Transverse colon (tissue), 4 donors: ENCODE results near the gene ING4. TPM values are rescaled to one million over a fixed set of nuclear protein-coding genes. Genes with fewer than 3 reads are reported as not detected.

Source experiments
- DNase-seq: peaks from one replicate; pipeline ENCODE4 v3.0.0-alpha.2; 2019
- H3K27ac ChIP-seq, 4 donors: fragments of 200-600 bp; sonication (generic); 2 replicates each; pipeline ENCODE4 v1.5.1; 2016 to 2018; ENCODE audit warnings: inconsistent platforms in 4 of 4
- H3K27me3 ChIP-seq: fragments of 200-600 bp; sonication (generic); 2 replicates; pipeline ENCODE4 v1.5.1; 2017; ENCODE audit warnings: inconsistent platforms
- H3K36me3 ChIP-seq, 4 donors: fragments of 200-600 bp; sonication (generic); 2 replicates each; pipeline ENCODE4 v1.5.1; 2017 to 2019; ENCODE audit warnings: inconsistent platforms in 4 of 4
- H3K4me1 ChIP-seq, 4 donors: fragments of 200-600 bp; sonication (generic); 2 replicates each; pipeline ENCODE4 v1.5.1; 2017 to 2020; ENCODE audit warnings: inconsistent platforms in 4 of 4
- H3K4me3 ChIP-seq, 4 donors: fragments of 200-600 bp; sonication (generic); 1 replicate in 1 of 4; 2 replicates in 3 of 4; pipeline versions ENCODE4 v1.5.1 to v1.6.1; 2017 to 2019; ENCODE audit warnings: inconsistent platforms in 4 of 4
- H3K9me3 ChIP-seq, 2 donors: fragments of 200-600 bp; sonication (generic); 2 replicates each; pipeline ENCODE4 v1.5.1; 2017 to 2019; ENCODE audit warnings: inconsistent platforms in 2 of 2
- CTCF ChIP-seq, 5 experiments: fragments of 200-600 bp in 3 of 5; fragments of 450-650 bp in 2 of 5; sonication (generic) in 3 of 5; IDR thresholded peaks; 1 replicate in 2 of 5; 2 replicates in 3 of 5; pipeline ENCODE4 v1.5.1; 2016 to 2017; ENCODE audit warnings: antibody characterized with exemption in 5 of 5, inconsistent platforms in 3 of 5, mild to moderate bottlenecking in 2 of 5, moderate library complexity in 1 of 5
- EP300 ChIP-seq: sonication (generic); formaldehyde crosslinking; IDR thresholded peaks from one replicate; pipeline ENCODE4 v1.6.1; 2017; ENCODE audit warnings: antibody characterized with exemption, low read depth
- POLR2A ChIP-seq: fragments of 450-650 bp; IDR thresholded peaks from one replicate; pipeline ENCODE4 v1.6.1; 2016; ENCODE audit warnings: antibody characterized with exemption, mild to moderate bottlenecking, moderate library complexity
- POLR2AphosphoS5 ChIP-seq, 3 donors: sonication (generic); formaldehyde crosslinking; IDR thresholded peaks; one replicate each; pipeline ENCODE4 v1.6.1; 2016; ENCODE audit warnings: antibody characterized with exemption in 3 of 3
- WGBS, 2 donors: methylation state at CpG; one replicate each; pipeline ENCODE4 v1.1.5; 2018; ENCODE audit warnings: low coverage in 1 of 2; 5-methylcytosine and 5-hydroxymethylcytosine counted together
- in situ Hi-C, 4 donors: fragments of 200-750 bp; cut with MboI; loops; one replicate each; pipeline versions ENCODE4 v1.15.0 to v1.15.1; 2017; ENCODE audit warnings: low sequenced_read_pairs in 3 of 4, low pct_ligation_motif_present in 1 of 4, low pct_unique_long_range_greater_than_20kb in 1 of 4
- intact Hi-C: fragments of 100-400 bp; cut with DNase I; formaldehyde crosslinking; loops from one replicate; pipeline ENCODE4 v1.15.1; 2023; ENCODE audit warnings: low total_unique reads
- total RNA-seq, 4 donors: library from RNA; depleted of rRNA; stranded (reverse); fragments of >200 nt; gene quantifications; one replicate each; pipeline ENCODE4 v1.1.0, GENCODE V29; 2016

ING4 gene
- total RNA-seq, 4 donors from 2014 or later = 41.8 to 165 (median 56.6) TPM

- peak; percentile 53 for DNase-seq
- TF ChIP-seq POLR2A (peak; percentile 11), POLR2AphosphoS5 (IDR thresholded peaks at IDR 0.05) (peak in 1 of 3 donors; percentile 35), CTCF (IDR thresholded peaks at IDR 0.05) (no peak), EP300 (no peak)
- WGBS, 2 donors = 49 to 72% methylated on average over 5 to 21 of the region's 21 CpGs
- peaks cover 0 to 50% (median 41%) of the 10 kb centered on the region in 4 donors for H3K4me1 ChIP-seq
- no peaks in the 10 kb centered on the region for H3K36me3 ChIP-seq
- H3K4me3 ChIP-seq = peak overlapping the region in 1 of 4 donors; percentile 30
- peak overlapping the region; percentile 78 to 93 (median 86) for H3K27ac ChIP-seq
- no peaks in the 10 kb centered on the region for H3K27me3 ChIP-seq
- in situ Hi-C loops (no loop called here), intact Hi-C loops (no loop called here)
- H3K9me3 ChIP-seq = no peaks in the 10 kb centered on the region
Observed at GRCh38 chr12:6632026-6632983, 30.6 kb downstream of the ING4 start.

GRCh38 chr12:6631549-6631961 lies 31.4 kb downstream of the ING4 start:
- Histone ChIP-seq H3K4me1 (peaks cover 0 to 48% (median 41%) of the 10 kb centered on the region in 4 donors), H3K27ac (peak overlapping the region; percentile 78 to 93 (median 86)), H3K4me3 (peak overlapping the region in 3 of 4 donors; percentile 3 to 30 (median 16)), H3K36me3 (no peaks in the 10 kb centered on the region), H3K27me3 (no peaks in the 10 kb centered on the region), H3K9me3 (no peaks in the 10 kb centered on the region)
- peak; percentile 87 for DNase-seq
- WGBS, 2 donors = 42 to 90% methylated on average over 2 to 3 of the region's 3 CpGs
- in situ Hi-C loops = no loop called here
- TF ChIP-seq POLR2AphosphoS5 (IDR thresholded peaks at IDR 0.05) = peak; percentile 78 to 93 (median 90)
- peak; percentile 95 for TF ChIP-seq POLR2A
- TF ChIP-seq EP300 = no peak
- TF ChIP-seq CTCF (IDR thresholded peaks at IDR 0.05) = no peak
- intact Hi-C loops = no loop called here

GRCh38 chr12:6630736-6631135 lies 32.2 kb downstream of the ING4 start:
- Histone ChIP-seq H3K9me3 (no peaks in the 10 kb centered on the region), H3K27ac (peak overlapping the region; percentile 78 to 93 (median 86)), H3K36me3 (no peaks in the 10 kb centered on the region), H3K4me1 (peaks cover 0 to 41% (median 34%) of the 10 kb centered on the region in 4 donors), H3K4me3 (peak overlapping the region in 3 of 4 donors; percentile 3 to 30 (median 16)), H3K27me3 (no peaks in the 10 kb centered on the region)
- 0 to 55% methylated on average over 1 to 5 of the region's 5 CpGs for WGBS, 2 donors
- intact Hi-C loops = no loop called here
- DNase-seq = no peak
- no peak for TF ChIP-seq POLR2A
- TF ChIP-seq EP300 = no peak
- TF ChIP-seq POLR2AphosphoS5 (IDR thresholded peaks at IDR 0.05) = no peak
- no peak for TF ChIP-seq CTCF (IDR thresholded peaks at IDR 0.05)
- in situ Hi-C loops = no loop called here

- WGBS, 2 donors = 33 to 58% methylated on average over 7 of the region's 7 CpGs
- in situ Hi-C loops = no loop called here
- no peaks in the 10 kb centered on the region for H3K36me3 ChIP-seq
- H3K27ac ChIP-seq = peak overlapping the region in 1 of 4 donors; percentile 6
- intact Hi-C loops = no loop called here
- no peaks in the 10 kb centered on the region for H3K9me3 ChIP-seq
- H3K27me3 ChIP-seq = no peaks in the 10 kb centered on the region
- no peak for DNase-seq
- TF ChIP-seq EP300 (no peak), POLR2AphosphoS5 (IDR thresholded peaks at IDR 0.05) (no peak), CTCF (IDR thresholded peaks at IDR 0.05) (no peak), POLR2A (no peak)
- H3K4me1 ChIP-seq = peaks cover 0 to 19% (median 15%) of the 10 kb centered on the region in 4 donors
- H3K4me3 ChIP-seq = peak overlapping the region in 2 of 4 donors; percentile 8 to 21
Observed at GRCh38 chr12:6627616-6628015, 35.3 kb downstream of the ING4 start.
